ENCODE results near the gene OOSP3.

DNA sequence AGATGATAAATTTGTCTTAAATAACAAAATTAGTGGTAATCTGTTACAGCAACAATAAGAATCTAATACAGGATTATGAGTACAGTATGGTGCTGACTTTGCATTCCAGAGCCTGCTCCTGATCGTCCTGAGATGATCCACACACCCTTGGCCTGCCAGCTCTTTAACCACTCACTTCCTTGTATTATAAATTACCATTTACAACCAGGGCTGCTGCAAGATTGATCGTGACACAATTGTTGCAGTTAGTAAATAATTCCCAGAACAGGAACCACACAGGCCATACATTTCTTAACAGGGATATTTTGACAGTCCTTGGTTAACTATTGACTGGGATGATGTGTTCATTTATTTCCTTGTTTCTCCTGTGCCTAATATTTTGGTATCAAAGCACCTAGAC lies 29.5 kb upstream of the OOSP3 start:
- TF ChIP-seq YY1 (IDR thresholded peaks at IDR 0.05; ENCODE audit: low read depth) (no peak), RAD21 (IDR thresholded peaks at IDR 0.05; ENCODE audit: low read length) (no peak), SIN3A (IDR thresholded peaks at IDR 0.05; ENCODE audit: borderline replicate concordance, low read depth, low read length) (no peak), SMC3 (IDR thresholded peaks at IDR 0.05; ENCODE audit: low read depth, low read length) (no peak), POLR2AphosphoS5 (IDR thresholded peaks at IDR 0.05; ENCODE audit: low read depth, low read length) (no peak), EZH2phosphoT487 (IDR thresholded peaks at IDR 0.05; ENCODE audit: borderline replicate concordance, low read depth) (no peak), FOXM1 (IDR thresholded peaks at IDR 0.05; ENCODE audit: low read depth) (no peak), EP300 (IDR thresholded peaks at IDR 0.05; ENCODE audit: borderline replicate concordance in 1 of 2, low read depth in 1 of 2, low read length in 1 of 2) (no peak), TAF1 (IDR thresholded peaks at IDR 0.05; ENCODE audit: borderline replicate concordance, low read depth, low read length) (no peak), MXI1 (IDR thresholded peaks at IDR 0.05; ENCODE audit: low read depth, low read length) (no peak), GABPA (IDR thresholded peaks at IDR 0.05; ENCODE audit: low read depth) (no peak)
- TF ChIP-seq, protein P1, sequence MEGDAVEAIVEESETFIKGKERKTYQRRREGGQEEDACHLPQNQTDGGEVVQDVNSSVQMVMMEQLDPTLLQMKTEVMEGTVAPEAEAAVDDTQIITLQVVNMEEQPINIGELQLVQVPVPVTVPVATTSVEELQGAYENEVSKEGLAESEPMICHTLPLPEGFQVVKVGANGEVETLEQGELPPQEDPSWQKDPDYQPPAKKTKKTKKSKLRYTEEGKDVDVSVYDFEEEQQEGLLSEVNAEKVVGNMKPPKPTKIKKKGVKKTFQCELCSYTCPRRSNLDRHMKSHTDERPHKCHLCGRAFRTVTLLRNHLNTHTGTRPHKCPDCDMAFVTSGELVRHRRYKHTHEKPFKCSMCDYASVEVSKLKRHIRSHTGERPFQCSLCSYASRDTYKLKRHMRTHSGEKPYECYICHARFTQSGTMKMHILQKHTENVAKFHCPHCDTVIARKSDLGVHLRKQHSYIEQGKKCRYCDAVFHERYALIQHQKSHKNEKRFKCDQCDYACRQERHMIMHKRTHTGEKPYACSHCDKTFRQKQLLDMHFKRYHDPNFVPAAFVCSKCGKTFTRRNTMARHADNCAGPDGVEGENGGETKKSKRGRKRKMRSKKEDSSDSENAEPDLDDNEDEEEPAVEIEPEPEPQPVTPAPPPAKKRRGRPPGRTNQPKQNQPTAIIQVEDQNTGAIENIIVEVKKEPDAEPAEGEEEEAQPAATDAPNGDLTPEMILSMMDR (IDR thresholded peaks at IDR 0.05): no peak
- TF ChIP-seq, protein P2, sequence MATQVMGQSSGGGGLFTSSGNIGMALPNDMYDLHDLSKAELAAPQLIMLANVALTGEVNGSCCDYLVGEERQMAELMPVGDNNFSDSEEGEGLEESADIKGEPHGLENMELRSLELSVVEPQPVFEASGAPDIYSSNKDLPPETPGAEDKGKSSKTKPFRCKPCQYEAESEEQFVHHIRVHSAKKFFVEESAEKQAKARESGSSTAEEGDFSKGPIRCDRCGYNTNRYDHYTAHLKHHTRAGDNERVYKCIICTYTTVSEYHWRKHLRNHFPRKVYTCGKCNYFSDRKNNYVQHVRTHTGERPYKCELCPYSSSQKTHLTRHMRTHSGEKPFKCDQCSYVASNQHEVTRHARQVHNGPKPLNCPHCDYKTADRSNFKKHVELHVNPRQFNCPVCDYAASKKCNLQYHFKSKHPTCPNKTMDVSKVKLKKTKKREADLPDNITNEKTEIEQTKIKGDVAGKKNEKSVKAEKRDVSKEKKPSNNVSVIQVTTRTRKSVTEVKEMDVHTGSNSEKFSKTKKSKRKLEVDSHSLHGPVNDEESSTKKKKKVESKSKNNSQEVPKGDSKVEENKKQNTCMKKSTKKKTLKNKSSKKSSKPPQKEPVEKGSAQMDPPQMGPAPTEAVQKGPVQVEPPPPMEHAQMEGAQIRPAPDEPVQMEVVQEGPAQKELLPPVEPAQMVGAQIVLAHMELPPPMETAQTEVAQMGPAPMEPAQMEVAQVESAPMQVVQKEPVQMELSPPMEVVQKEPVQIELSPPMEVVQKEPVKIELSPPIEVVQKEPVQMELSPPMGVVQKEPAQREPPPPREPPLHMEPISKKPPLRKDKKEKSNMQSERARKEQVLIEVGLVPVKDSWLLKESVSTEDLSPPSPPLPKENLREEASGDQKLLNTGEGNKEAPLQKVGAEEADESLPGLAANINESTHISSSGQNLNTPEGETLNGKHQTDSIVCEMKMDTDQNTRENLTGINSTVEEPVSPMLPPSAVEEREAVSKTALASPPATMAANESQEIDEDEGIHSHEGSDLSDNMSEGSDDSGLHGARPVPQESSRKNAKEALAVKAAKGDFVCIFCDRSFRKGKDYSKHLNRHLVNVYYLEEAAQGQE (IDR thresholded peaks at IDR 0.05; ENCODE audit: low read depth, low read length): no peak
- TF ChIP-seq, protein P3, sequence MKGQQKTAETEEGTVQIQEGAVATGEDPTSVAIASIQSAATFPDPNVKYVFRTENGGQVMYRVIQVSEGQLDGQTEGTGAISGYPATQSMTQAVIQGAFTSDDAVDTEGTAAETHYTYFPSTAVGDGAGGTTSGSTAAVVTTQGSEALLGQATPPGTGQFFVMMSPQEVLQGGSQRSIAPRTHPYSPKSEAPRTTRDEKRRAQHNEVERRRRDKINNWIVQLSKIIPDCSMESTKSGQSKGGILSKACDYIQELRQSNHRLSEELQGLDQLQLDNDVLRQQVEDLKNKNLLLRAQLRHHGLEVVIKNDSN (IDR thresholded peaks at IDR 0.05; ENCODE audit: borderline replicate concordance, low read depth): no peak
